Nephron (organoid): ENCODE measurements around the gene MRGPRX4.

Experiments used
- H3K27ac Mint-ChIP-seq, 3 experiments: 2 replicates each; pipeline ENCODE4 v1.8.0; 2020; ENCODE audit warnings: mixed read lengths in 3 of 3, mild to moderate bottlenecking in 2 of 3, moderate library complexity in 1 of 3
- H3K27me3 Mint-ChIP-seq: 2 replicates; pipeline ENCODE4 v1.8.0; 2021; ENCODE audit warnings: low read depth, mild to moderate bottlenecking, moderate library complexity, mixed read lengths
- H3K36me3 Mint-ChIP-seq: 2 replicates; pipeline ENCODE4 v1.8.0; 2020; ENCODE audit warnings: low read depth, mixed read lengths
- H3K4me1 Mint-ChIP-seq: 2 replicates; pipeline ENCODE4 v1.8.0; 2020; ENCODE audit warnings: mixed read lengths
- H3K4me3 Mint-ChIP-seq, 3 experiments: 2 replicates each; pipeline ENCODE4 v1.8.0; 2020; ENCODE audit warnings: mild to moderate bottlenecking in 3 of 3, mixed read lengths in 3 of 3, moderate library complexity in 2 of 3
- H3K9me3 Mint-ChIP-seq: 2 replicates; pipeline ENCODE4 v1.8.0; 2020; ENCODE audit warnings: mixed read lengths
- CTCF ChIP-seq, 3 experiments: fragments of 200-600 bp; sonication (generic); IDR thresholded peaks; one replicate each; pipeline ENCODE4 v1.5.0; 2021; ENCODE audit warnings: antibody characterized with exemption in 3 of 3; ENCODE audit not compliant: unreplicated experiment in 3 of 3

Gene MRGPRX4

GRCh38 chr11:18203723-18204122, 31.1 kb downstream of the MRGPRX4 start:
- Mint-ChIP-seq H3K27ac (no peak overlapping the region), H3K4me1 (no peaks in the 10 kb centered on the region), H3K4me3 (no peak overlapping the region), H3K27me3 (peaks cover 19% of the 10 kb centered on the region), H3K9me3 (peaks cover 7% of the 10 kb centered on the region), H3K36me3 (no peaks in the 10 kb centered on the region)
- TF ChIP-seq CTCF (IDR thresholded peaks at IDR 0.05; ENCODE audit: unreplicated experiment in 3 of 3): peak in 1 of 3 experiments; percentile 32

GRCh38 chr11:18204220-18204619, 31.6 kb downstream of the MRGPRX4 start:
- no peak overlapping the region for H3K27ac Mint-ChIP-seq
- peaks cover 20% of the 10 kb centered on the region for H3K27me3 Mint-ChIP-seq
- peaks cover 7% of the 10 kb centered on the region for H3K9me3 Mint-ChIP-seq
- H3K36me3 Mint-ChIP-seq: no peaks in the 10 kb centered on the region
- no peak for TF ChIP-seq CTCF (IDR thresholded peaks at IDR 0.05; ENCODE audit: unreplicated experiment in 3 of 3)
- H3K4me1 Mint-ChIP-seq: no peaks in the 10 kb centered on the region
- H3K4me3 Mint-ChIP-seq: no peak overlapping the region

- Mint-ChIP-seq H3K27ac (no peak overlapping the region), H3K9me3 (peaks cover 7% of the 10 kb centered on the region), H3K4me3 (no peak overlapping the region), H3K4me1 (no peaks in the 10 kb centered on the region), H3K36me3 (no peaks in the 10 kb centered on the region), H3K27me3 (peaks cover 20% of the 10 kb centered on the region)
- TF ChIP-seq CTCF (IDR thresholded peaks at IDR 0.05; ENCODE audit: unreplicated experiment in 3 of 3): no peak
Measured at GRCh38 chr11:18204771-18205170, 32.1 kb downstream of the MRGPRX4 start.

GRCh38 chr11:18209058-18209457, 36.4 kb downstream of the MRGPRX4 start:
- TF ChIP-seq CTCF (IDR thresholded peaks at IDR 0.05; ENCODE audit: unreplicated experiment in 3 of 3): no peak
- H3K4me1 Mint-ChIP-seq: no peaks in the 10 kb centered on the region
- H3K27ac Mint-ChIP-seq: no peak overlapping the region
- H3K4me3 Mint-ChIP-seq: no peak overlapping the region
- H3K36me3 Mint-ChIP-seq: no peaks in the 10 kb centered on the region
- peaks cover 15% of the 10 kb centered on the region for H3K27me3 Mint-ChIP-seq
- no peaks in the 10 kb centered on the region for H3K9me3 Mint-ChIP-seq

GRCh38 chr11:18221274-18221876, 48.7 kb downstream of the MRGPRX4 start:
- H3K27ac Mint-ChIP-seq: no peak overlapping the region
- no peak for TF ChIP-seq CTCF (IDR thresholded peaks at IDR 0.05; ENCODE audit: unreplicated experiment in 3 of 3)
- no peaks in the 10 kb centered on the region for H3K36me3 Mint-ChIP-seq
- peaks cover 4% of the 10 kb centered on the region for H3K27me3 Mint-ChIP-seq
- no peaks in the 10 kb centered on the region for H3K4me1 Mint-ChIP-seq
- H3K9me3 Mint-ChIP-seq: peaks cover 7% of the 10 kb centered on the region
- no peak overlapping the region for H3K4me3 Mint-ChIP-seq

- peaks cover 4% of the 10 kb centered on the region for H3K27me3 Mint-ChIP-seq
- H3K4me3 Mint-ChIP-seq: no peak overlapping the region
- no peak overlapping the region for H3K27ac Mint-ChIP-seq
- H3K36me3 Mint-ChIP-seq: no peaks in the 10 kb centered on the region
- no peak for TF ChIP-seq CTCF (IDR thresholded peaks at IDR 0.05; ENCODE audit: unreplicated experiment in 3 of 3)
- H3K4me1 Mint-ChIP-seq: no peaks in the 10 kb centered on the region
- H3K9me3 Mint-ChIP-seq: peaks cover 7% of the 10 kb centered on the region
Measured at GRCh38 chr11:18222814-18223421, 50.3 kb downstream of the MRGPRX4 start.
